Measurements from ENCODE around the gene RASSF1.

RASSF1 gene

DNA sequence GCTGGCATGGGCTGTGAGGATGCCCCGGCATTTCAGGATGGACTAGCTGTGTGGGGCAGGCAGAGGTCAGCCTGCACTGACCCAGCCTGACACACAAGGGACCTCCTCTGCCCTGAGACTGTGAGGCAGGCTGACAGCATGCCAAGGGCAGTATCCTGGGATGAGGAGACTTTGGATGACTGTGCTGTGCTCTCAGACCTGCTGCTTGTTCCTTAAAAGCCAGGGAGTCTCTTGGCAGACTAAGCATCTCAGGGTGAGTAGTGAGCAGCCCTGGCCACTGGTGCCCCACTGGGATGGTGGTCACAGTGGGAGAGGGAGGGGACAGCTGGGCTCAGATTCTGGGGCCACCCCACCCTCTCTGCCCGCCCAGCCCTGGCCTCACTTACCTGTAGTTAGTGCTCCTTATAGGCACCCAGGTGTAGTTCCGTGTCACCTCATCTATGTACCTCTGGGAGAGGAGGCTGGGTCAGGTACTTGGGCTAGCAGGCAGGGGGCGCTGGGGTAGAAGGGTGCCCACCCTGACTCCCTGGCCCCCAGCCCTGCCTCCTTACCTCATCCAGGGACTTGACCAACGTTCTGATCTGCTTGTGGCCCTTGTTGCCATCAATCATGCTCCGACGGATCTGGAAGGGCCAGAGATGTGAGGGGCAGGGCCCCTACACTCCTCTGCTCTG is 34.8 kb upstream of the RASSF1 start:
- ChIA-PET CTCF (no interaction called here), POLR2A (no interaction called here)
- TF ChIP-seq, protein P1, sequence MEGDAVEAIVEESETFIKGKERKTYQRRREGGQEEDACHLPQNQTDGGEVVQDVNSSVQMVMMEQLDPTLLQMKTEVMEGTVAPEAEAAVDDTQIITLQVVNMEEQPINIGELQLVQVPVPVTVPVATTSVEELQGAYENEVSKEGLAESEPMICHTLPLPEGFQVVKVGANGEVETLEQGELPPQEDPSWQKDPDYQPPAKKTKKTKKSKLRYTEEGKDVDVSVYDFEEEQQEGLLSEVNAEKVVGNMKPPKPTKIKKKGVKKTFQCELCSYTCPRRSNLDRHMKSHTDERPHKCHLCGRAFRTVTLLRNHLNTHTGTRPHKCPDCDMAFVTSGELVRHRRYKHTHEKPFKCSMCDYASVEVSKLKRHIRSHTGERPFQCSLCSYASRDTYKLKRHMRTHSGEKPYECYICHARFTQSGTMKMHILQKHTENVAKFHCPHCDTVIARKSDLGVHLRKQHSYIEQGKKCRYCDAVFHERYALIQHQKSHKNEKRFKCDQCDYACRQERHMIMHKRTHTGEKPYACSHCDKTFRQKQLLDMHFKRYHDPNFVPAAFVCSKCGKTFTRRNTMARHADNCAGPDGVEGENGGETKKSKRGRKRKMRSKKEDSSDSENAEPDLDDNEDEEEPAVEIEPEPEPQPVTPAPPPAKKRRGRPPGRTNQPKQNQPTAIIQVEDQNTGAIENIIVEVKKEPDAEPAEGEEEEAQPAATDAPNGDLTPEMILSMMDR (IDR thresholded peaks at IDR 0.05; ENCODE audit: insufficient read depth, low read length, missing control alignments), result no peak
- no peak overlapping the region for H3K4me3 ChIP-seq (ENCODE audit: low read depth, low read length)
- no peak for DNase-seq (ENCODE audit: low read depth, low spot score)

DNA sequence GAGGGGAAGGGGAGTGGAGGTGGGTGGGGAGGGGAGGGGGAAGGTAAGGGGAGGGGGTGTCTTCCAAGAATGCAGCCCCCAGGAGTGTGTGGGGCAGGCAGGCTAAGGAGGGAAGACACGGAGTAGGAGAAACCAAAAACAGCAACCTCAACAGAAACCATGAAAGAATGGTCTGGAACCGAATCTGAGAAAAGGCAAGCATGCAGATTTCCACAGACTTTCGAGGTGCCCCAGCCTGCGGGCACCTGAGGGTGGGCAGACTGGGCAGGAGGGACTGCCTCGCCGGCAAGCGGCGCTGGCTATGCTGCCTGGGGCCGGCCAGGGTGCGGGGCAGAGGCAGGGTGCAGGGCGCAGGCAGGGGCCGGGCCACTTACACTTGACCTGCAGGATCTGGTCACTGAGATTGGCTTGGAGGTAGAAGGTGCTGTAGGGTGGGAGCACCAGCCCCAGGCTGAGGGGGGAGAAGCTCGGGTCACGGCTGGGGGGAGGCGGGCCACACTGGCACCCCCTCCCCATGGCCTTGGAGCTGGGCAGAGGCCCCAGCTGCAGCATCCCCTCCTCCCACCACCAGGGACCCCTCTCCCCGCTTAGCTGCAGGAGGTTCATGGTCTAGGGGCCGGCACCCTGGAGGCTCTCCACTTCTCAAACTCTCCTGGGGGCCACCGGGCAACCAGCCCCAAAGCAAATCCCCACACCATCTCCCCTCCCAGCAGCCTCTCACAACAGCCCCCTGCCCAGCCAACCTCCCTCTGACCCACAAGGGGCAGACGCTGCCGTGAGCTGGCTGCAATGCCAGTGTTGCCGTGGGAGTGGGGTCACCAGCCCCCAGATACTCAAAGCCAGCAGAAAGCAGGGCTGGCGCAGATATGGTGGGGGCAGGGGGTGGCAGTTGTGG is 34.0 kb upstream of the RASSF1 start:
- no peak overlapping the region for H3K4me3 ChIP-seq (ENCODE audit: low read depth, low read length)
- POLR2A ChIA-PET, result no interaction called here
- TF ChIP-seq, protein P1 (IDR thresholded peaks at IDR 0.05; ENCODE audit: insufficient read depth, low read length, missing control alignments), result no peak
- CTCF ChIA-PET, result no interaction called here
- DNase-seq (ENCODE audit: low read depth, low spot score), result no peak

DNA sequence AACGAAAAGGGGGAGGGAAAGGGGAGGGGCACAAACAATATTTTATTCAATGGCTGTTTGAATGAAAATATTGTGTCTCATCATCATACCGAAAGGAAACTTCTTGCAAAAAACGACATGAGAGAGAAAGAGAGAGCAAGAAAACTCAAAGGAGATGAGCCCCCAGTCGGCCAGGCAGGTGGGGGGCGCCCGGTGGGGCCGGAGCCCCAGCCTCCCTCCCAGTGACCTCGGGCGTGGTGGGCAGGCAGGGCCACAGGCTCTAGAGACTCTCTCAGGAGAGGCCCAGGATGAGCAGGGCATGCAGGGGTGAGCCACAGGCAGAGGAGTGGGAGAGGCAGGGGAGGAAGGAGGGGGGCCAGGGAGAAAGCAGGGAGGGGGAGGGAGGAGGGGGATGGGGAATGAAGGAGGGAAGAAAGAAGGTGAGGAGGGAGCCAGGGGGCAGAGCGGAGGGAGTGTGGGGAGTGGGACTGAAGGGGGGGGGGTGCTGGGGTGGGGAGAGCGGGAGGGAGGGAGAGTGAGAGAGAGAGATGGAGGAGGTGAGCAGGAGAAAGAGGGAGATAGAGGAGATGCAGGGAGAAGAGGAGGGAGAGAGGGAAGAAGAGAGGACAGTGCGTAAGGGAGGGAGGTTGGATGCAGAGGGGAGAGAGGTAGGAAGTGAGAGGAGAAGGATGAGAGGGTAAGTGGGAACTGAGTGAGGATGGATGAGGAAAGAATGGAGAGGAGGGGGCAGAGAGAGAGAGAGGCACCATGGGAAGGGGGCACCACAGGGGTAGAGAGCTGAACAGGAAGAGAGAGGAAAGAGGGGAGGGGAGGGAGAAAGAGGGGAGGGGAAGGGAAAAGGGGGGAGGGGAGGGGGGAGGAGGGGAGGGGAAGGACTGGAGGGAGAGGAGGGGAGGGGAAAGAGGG is 32.8 kb upstream of the RASSF1 start:
- ChIA-PET POLR2A (no interaction called here), CTCF (no interaction called here)
- DNase-seq (ENCODE audit: low read depth, low spot score), result no peak
- TF ChIP-seq, protein P1 (IDR thresholded peaks at IDR 0.05; ENCODE audit: insufficient read depth, low read length, missing control alignments), result no peak
- no peak overlapping the region for H3K4me3 ChIP-seq (ENCODE audit: low read depth, low read length)

DNA sequence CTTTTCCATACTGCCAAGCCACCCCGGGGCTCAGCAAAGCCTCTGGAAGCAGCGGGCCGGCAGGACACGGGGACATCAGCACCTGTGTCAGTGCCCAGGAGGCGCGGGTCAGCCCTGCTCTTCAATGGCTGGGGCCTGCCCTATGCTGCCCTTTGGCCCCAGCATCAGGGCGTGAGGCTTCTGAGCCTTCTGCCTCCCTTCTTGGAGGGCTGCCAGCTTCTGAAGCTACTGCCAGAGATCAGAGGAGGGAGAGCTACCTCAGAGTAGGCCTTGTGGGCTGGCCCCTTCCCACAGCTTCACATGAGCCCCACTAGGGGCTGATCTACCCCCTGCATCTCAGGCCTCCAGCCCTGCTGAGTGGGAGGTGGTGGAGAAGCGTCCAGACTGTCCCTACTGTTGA is 31.7 kb upstream of the RASSF1 start:
- ChIA-PET POLR2A (no interaction called here), CTCF (no interaction called here)
- DNase-seq (ENCODE audit: low read depth, low spot score), result no peak
- no peak overlapping the region for H3K4me3 ChIP-seq (ENCODE audit: low read depth, low read length)
- TF ChIP-seq, protein P1 (IDR thresholded peaks at IDR 0.05; ENCODE audit: insufficient read depth, low read length, missing control alignments), result no peak

DNA sequence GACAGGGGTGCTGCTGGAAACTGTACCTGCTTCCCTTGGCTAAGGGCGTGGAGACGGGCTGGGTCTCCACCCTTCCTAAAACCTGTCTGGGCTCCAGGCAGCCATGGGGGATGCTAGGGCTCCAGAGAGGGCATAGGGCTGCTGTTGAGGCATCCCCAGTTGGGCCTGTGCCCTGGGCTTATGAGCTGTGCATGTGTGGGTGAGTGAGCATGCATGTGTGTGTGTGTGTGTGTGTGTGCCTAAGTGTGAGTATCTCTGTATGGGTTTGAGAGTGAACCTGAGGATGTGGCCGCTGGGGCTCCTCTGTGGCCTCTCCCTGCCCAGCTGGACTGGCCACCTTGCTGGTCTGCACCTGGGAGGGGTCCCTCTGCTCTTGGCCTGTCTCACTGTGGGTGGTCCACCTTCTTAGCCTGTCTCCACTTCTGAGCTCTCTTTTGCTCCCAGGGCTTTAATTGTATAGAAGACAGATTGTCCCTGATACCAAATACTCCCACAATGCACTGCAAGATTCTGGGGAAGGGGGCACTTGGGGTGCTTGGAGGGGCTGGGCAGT is 30.6 kb upstream of the RASSF1 start:
- no peak for DNase-seq (ENCODE audit: low read depth, low spot score)
- no peak overlapping the region for H3K4me3 ChIP-seq (ENCODE audit: low read depth, low read length)
- ChIA-PET POLR2A (no interaction called here), CTCF (interaction anchor here (0.5 to 3.2 kb wide), 11 partner anchors 15 to 196 kb away, joined by 3 to 18 read pairs (median 5); partner anchors contain the start of gene C3orf18)
- TF ChIP-seq, protein P1 (IDR thresholded peaks at IDR 0.05; ENCODE audit: insufficient read depth, low read length, missing control alignments), result no peak

Data from AG04449 (cell line).